Neural progenitor cell (in vitro differentiated cells): ENCODE data around the gene DNAJC1.

Experiments
- EZH2 ChIP-seq: fragments of 200-600 bp; sonication (generic); IDR thresholded peaks from 2 replicates; pipeline ENCODE4 v1.6.1; 2017; ENCODE audit warnings: antibody characterized with exemption, mild to moderate bottlenecking, moderate library complexity
- EZH2phosphoT487 ChIP-seq: fragments of 200-600 bp; sonication (generic); IDR thresholded peaks from 2 replicates; pipeline ENCODE4 v1.6.1; 2017; ENCODE audit warnings: antibody characterized with exemption
- TF ChIP-seq, protein P1 (sequence below): fragments of 200-600 bp; sonication (generic); IDR thresholded peaks from 2 replicates; pipeline ENCODE4 v1.5.1; 2017; ENCODE audit warnings: antibody characterized with exemption, mild to moderate bottlenecking

DNA sequence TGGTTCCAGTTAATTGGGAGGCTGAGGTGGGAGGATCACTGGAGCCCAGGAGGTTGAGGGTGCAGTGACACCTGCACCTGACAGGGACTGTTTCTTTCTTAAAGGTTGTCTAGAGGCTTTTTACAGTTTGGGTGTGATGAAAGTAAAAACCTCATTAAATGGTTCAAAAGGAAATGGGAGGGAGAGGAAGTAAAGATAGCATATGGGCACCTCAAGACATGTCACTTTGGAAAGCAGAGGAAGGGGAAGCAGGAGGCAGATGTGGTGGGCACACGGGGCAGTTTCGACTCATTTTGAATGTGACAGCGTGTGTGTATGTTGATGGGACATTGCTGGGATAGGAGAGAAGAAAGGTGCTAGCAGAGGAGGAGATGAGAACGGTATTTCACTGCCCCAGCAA, 266.4 kb downstream of the DNAJC1 start:
- TF ChIP-seq, protein P1, sequence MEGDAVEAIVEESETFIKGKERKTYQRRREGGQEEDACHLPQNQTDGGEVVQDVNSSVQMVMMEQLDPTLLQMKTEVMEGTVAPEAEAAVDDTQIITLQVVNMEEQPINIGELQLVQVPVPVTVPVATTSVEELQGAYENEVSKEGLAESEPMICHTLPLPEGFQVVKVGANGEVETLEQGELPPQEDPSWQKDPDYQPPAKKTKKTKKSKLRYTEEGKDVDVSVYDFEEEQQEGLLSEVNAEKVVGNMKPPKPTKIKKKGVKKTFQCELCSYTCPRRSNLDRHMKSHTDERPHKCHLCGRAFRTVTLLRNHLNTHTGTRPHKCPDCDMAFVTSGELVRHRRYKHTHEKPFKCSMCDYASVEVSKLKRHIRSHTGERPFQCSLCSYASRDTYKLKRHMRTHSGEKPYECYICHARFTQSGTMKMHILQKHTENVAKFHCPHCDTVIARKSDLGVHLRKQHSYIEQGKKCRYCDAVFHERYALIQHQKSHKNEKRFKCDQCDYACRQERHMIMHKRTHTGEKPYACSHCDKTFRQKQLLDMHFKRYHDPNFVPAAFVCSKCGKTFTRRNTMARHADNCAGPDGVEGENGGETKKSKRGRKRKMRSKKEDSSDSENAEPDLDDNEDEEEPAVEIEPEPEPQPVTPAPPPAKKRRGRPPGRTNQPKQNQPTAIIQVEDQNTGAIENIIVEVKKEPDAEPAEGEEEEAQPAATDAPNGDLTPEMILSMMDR = no peak
- no peak for TF ChIP-seq EZH2
- TF ChIP-seq EZH2phosphoT487 = no peak
